ENCODE results near the gene SATB2. TPM values are rescaled to one million over a fixed set of nuclear protein-coding genes. Genes with fewer than 3 reads are reported as not detected.

The SATB2 gene
- total RNA-seq, 1 donor, result 12.7 TPM

- TF ChIP-seq, protein P1, sequence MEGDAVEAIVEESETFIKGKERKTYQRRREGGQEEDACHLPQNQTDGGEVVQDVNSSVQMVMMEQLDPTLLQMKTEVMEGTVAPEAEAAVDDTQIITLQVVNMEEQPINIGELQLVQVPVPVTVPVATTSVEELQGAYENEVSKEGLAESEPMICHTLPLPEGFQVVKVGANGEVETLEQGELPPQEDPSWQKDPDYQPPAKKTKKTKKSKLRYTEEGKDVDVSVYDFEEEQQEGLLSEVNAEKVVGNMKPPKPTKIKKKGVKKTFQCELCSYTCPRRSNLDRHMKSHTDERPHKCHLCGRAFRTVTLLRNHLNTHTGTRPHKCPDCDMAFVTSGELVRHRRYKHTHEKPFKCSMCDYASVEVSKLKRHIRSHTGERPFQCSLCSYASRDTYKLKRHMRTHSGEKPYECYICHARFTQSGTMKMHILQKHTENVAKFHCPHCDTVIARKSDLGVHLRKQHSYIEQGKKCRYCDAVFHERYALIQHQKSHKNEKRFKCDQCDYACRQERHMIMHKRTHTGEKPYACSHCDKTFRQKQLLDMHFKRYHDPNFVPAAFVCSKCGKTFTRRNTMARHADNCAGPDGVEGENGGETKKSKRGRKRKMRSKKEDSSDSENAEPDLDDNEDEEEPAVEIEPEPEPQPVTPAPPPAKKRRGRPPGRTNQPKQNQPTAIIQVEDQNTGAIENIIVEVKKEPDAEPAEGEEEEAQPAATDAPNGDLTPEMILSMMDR (IDR thresholded peaks at IDR 0.05; ENCODE audit: insufficient read depth, low read length), result no peak
- no peak overlapping the region for H3K4me3 ChIP-seq (ENCODE audit: low read depth, low read length)
- no peak for DNase-seq (ENCODE audit: low read depth)
Observed at GRCh38 chr2:199449956-199450355, 7.8 kb downstream of the SATB2 start.

GRCh38 chr2:199449455-199449854 is 8.3 kb downstream of the SATB2 start:
- TF ChIP-seq, protein P1 (IDR thresholded peaks at IDR 0.05; ENCODE audit: insufficient read depth, low read length), result no peak
- DNase-seq (ENCODE audit: low read depth), result no peak
- no peak overlapping the region for H3K4me3 ChIP-seq (ENCODE audit: low read depth, low read length)

DNA sequence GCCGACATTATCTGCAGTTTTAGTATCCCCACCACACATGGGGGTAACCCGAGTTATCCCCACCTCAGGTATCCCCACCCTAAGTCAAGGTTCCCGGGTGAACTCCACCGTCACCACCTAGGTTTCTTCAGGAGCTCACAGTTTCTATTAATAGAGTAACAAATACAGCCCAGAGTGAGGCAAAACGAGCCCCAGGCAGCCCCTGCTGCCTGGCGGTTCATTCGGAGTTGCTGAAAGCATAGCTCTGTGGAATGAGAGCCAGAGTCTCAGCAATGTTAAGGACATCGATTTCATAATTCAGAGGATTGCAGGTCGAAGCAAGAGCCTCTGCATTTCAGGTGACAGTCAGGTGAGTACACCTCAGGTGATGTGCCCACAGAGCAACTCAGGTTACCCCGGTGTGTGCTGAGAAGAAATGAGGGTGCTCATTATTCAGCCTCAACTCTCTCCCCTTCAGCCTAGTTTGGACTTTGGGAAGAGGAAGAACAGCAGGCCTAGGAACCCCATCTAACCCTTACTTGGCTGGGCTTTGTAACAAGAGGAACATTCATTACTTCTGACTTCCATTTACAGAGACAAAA is 10.7 kb downstream of the SATB2 start:
- no peak for DNase-seq (ENCODE audit: low read depth)
- H3K4me3 ChIP-seq (ENCODE audit: low read depth, low read length), result no peak overlapping the region
- TF ChIP-seq, protein P1 (IDR thresholded peaks at IDR 0.05; ENCODE audit: insufficient read depth, low read length), result no peak

DNA sequence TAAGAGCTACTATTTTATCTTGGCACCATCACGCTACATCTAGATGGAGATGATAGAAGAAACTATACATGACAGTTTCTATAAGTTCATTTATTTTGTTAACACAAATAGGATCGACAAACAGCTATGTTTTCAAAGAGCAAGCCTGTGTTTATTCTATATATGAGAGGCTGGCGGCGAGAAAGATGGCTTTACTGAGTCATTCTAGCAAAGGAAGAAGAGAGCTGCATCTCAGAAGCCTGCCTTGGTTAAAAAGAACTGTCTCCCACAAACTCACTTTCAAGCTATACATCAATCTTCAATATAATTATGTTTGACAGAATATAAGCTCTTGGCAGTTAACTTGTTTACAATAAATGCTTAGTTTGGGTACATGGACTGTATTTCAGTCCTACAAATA is 13.0 kb downstream of the SATB2 start:
- DNase-seq (ENCODE audit: low read depth), result no peak
- H3K4me3 ChIP-seq (ENCODE audit: low read depth, low read length), result no peak overlapping the region
- TF ChIP-seq, protein P1 (IDR thresholded peaks at IDR 0.05; ENCODE audit: insufficient read depth, low read length), result no peak

DNA sequence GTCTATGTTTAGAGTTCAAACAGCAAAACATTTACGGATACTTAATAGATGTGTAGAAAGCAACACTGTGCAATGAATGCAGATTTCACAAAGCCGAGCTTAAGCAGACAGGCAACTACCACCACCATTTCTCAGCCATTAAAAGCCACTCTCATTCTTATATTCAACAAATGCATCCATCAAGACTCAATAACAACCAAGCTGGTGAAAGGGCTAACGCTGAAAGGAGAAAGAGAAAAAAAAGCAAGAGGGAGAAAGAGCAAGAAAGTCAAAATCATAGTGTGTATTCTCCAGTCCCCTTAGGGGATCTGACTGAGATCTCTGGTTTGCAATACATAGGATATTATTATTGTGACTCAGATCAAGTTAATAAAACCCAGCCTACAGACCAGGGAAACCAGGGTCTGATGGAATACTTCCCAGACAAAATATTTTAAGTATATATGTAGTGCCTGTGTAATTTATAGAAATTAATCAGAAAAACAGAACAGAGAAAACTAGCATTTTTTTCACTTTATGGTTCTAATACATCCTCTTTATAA is 14.1 kb downstream of the SATB2 start:
- peak; percentile 44 for DNase-seq (ENCODE audit: low read depth)
- no peak overlapping the region for H3K4me3 ChIP-seq (ENCODE audit: low read depth, low read length)
- TF ChIP-seq, protein P1 (IDR thresholded peaks at IDR 0.05; ENCODE audit: insufficient read depth, low read length), result no peak

DNA sequence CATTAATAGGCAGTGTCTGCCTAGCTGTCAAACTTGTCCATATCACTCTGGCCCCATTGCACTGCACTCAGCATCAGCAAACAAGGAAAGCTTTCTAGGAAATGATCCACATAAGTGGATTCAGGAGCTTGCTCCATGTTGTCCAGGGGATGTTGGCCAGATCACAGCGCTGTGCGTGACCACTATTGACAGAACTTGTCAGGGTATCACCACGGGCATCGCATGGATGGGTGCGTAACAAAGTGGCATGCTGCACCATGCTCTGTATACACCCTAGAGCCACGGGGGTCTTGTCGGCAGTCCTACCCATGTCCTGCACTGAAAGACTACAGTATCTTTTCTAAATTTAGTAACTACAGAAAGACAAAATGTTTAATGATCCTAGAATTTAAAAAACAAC is 15.6 kb downstream of the SATB2 start:
- no peak for DNase-seq (ENCODE audit: low read depth)
- TF ChIP-seq, protein P1 (IDR thresholded peaks at IDR 0.05; ENCODE audit: insufficient read depth, low read length), result no peak
- no peak overlapping the region for H3K4me3 ChIP-seq (ENCODE audit: low read depth, low read length)

DNA sequence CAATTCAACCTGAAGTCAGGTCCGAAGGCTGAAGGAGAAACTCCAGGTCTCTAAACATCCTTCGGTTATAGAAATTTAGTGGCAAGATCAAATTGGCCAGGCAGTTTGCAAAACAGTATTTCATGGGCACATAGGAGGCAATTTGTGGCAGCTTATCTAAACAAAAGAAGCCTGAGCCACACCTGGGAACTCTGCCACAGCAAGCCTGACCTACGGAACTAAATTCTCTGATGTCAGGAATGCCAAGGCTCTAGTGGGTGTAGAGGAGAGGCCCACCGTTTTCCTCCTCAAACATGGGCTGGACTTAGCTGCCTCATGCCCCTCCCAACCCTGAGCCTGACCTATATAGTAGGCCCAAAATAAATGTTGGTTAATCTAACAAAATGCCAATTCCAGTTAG is 16.0 kb downstream of the SATB2 start:
- no peak overlapping the region for H3K4me3 ChIP-seq (ENCODE audit: low read depth, low read length)
- TF ChIP-seq, protein P1 (IDR thresholded peaks at IDR 0.05; ENCODE audit: insufficient read depth, low read length), result no peak
- DNase-seq (ENCODE audit: low read depth), result no peak

All from fibroblast of the aortic adventitia (primary cell).